H1 (cell line): ENCODE results near the gene TAF15. TPM values are rescaled to one million over a fixed set of nuclear protein-coding genes. Genes with fewer than 3 reads are reported as not detected.

Source experiments
- KDM5A ChIP-seq: fragments of 200-600 bp; IDR thresholded peaks from 2 replicates; pipeline ENCODE4 v1.7.1; 2012; ENCODE audit warnings: mild to moderate bottlenecking, low read length, inconsistent platforms, mixed read lengths
- RNF2 ChIP-seq: fragments of 200-900, 300-1000 bp; sonication (generic); IDR thresholded peaks from 2 replicates; pipeline ENCODE4 v1.7.1; 2016; ENCODE audit warnings: borderline replicate concordance, low read depth, mild to moderate bottlenecking, antibody characterized with exemption, low read length; ENCODE audit not compliant: poor library complexity, severe bottlenecking; ENCODE audit errors: missing control alignments
- polyA plus RNA-seq, 7 experiments: library from polyadenylated mRNA; depleted of rRNA in 3 of 7; stranded (reverse) in 5 of 7; unstranded in 2 of 7; fragments of >200 nt in 5 of 7; fragments of 200-250 nt in 2 of 7; gene quantifications; 1 replicate in 5 of 7; 2 replicates in 1 of 7; 4 replicates in 1 of 7; pipeline versions ENCODE4 v1.2.1 to v1.2.3, GENCODE V29; 2011 to 2013; ENCODE audit warnings: missing spikeins in 2 of 7, mixed read lengths in 2 of 7
- small RNA-seq: library from polyadenylated mRNA; stranded (forward); fragments of <200 nt; extraction: miRNeasy Mini kit (QIAGEN cat#:217004); gene quantifications from one replicate; pipeline ENCODE3, GENCODE V24; 2013; ENCODE audit not compliant: insufficient read depth
- total RNA-seq: library from RNA; stranded (reverse); fragmentation: NEBNext Ultra II Directional; extraction: Animal tissue kit (Norgen Biotek cat#: 25700); gene quantifications from 2 replicates; pipeline ENCODE4 v1.2.1, GENCODE V29; 2021

Gene TAF15
- total and polyA plus RNA-seq, 2 of the 8 experiments (the other 6 are each of a cell fraction or from before 2014, with no cell fraction given): 80.1 to 338 TPM

DNA sequence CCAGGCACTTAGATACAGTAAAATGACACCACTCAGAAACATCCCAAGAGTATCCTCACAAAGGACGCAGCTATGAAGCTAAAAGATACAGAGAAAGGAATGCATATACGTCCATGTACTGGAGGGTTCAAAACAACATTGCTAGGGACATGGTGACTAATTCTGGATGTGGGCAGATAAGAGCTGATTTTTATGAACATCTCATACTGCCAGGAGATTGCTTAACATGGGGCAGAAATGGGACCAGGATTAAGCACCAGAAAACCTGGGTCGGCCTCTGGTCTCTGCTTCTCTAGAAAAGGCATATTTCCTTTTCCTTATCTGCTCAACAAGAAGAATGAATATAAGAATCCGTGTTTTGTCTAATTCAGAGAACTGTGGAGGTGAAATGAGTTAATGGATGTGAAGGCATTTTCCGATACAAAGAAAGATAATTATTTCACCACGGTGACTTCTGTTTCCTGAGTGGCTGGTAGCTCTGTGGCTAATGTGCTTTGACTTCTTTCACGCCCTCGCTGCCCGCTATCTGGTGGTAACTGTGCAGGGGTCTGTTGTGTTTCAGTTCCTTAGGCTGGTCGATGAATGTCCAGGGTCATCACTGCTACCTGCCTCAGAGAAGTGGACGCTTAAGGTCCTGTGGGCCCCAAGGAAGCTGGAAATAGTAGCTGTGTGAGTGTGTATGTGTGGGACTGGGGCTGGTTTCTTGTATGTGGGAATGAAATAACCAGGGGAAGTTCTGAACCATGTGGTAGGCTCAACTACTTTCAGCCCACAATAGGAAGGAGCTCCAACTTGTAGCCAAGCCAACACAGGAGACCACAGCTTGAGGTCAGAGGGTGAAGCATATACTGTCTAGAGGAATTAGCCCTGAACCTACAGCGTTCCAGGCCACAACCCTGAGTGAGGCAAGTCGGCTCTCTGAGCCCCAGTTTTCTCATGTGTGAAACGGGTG is 86.6 kb downstream of the TAF15 start (continued):
- TF ChIP-seq RNF2 (no peak), KDM5A (no peak)

Small RNA genes lying within 50 kb of the gene (small RNA-seq; reads per million reads assigned to genes)
- 7.5 reads per million, percentile 75 among the genes with 10 or more reads in this experiment for gene RF00100

Other genes starting within 250 kb of the TAF15 start
- gene SLFN14, start 248.7 kb upstream of the TAF15 start, total RNA-seq: not detected in 2 replicates
- 0.03 TPM in 1 of 2 replicates, not detected in the other for gene SLFN14, start 248.7 kb upstream of the TAF15 start, polyA plus RNA-seq (2011; rRNA removed)
- 2.5 and 3.0 TPM in 2 replicates for gene PEX12, start 230.9 kb upstream of the TAF15 start, total RNA-seq
- gene PEX12, start 230.9 kb upstream of the TAF15 start, polyA plus RNA-seq (2011; rRNA removed): 4.5 and 5.9 TPM in 2 replicates
- gene AP2B1, start 222.2 kb upstream of the TAF15 start, total RNA-seq: 194 and 199 TPM in 2 replicates
- gene AP2B1, start 222.2 kb upstream of the TAF15 start, polyA plus RNA-seq (2011; rRNA removed): 63.4 and 95.5 TPM in 2 replicates
- 21.6 and 22.8 TPM in 2 replicates for gene RASL10B, start 77.8 kb upstream of the TAF15 start, total RNA-seq
- 17.5 and 21.8 TPM in 2 replicates for gene RASL10B, start 77.8 kb upstream of the TAF15 start, polyA plus RNA-seq (2011; rRNA removed)
- 0.13 TPM in 1 of 2 replicates, not detected in the other for gene GAS2L2, start 56.2 kb upstream of the TAF15 start, total RNA-seq
- 0.09 TPM in 2 replicates for gene GAS2L2, start 56.2 kb upstream of the TAF15 start, polyA plus RNA-seq (2011; rRNA removed)
- not detected in 2 replicates for gene C17orf50, start 48.6 kb upstream of the TAF15 start, total RNA-seq
- gene C17orf50, start 48.6 kb upstream of the TAF15 start, polyA plus RNA-seq (2011; rRNA removed): 0.08 and 0.12 TPM in 2 replicates
- not detected in 2 replicates for gene MMP28, start 13.8 kb upstream of the TAF15 start, total RNA-seq
- gene MMP28, start 13.8 kb upstream of the TAF15 start, polyA plus RNA-seq (2011; rRNA removed): 0.06 TPM in 1 of 2 replicates, not detected in the other
- not detected in 2 replicates for gene HEATR9, start 59.4 kb downstream of the TAF15 start, total RNA-seq
- gene HEATR9, start 59.4 kb downstream of the TAF15 start, polyA plus RNA-seq (2011; rRNA removed): not detected in 2 replicates
- gene CCL5, start 70.9 kb downstream of the TAF15 start, total RNA-seq: not detected in 2 replicates
- gene CCL5, start 70.9 kb downstream of the TAF15 start, polyA plus RNA-seq (2011; rRNA removed): not detected in 2 replicates
- gene RDM1, start 121.3 kb downstream of the TAF15 start, total RNA-seq: 4.8 and 7.3 TPM in 2 replicates
- 6.2 and 9.7 TPM in 2 replicates for gene RDM1, start 121.3 kb downstream of the TAF15 start, polyA plus RNA-seq (2011; rRNA removed)
- gene LYZL6, start 134.2 kb downstream of the TAF15 start, total RNA-seq: not detected in 2 replicates
- not detected in 2 replicates for gene LYZL6, start 134.2 kb downstream of the TAF15 start, polyA plus RNA-seq (2011; rRNA removed)
- gene CCL16, start 172.0 kb downstream of the TAF15 start, total RNA-seq: not detected in 2 replicates
- not detected in 2 replicates for gene CCL16, start 172.0 kb downstream of the TAF15 start, polyA plus RNA-seq (2011; rRNA removed)
- gene CCL14, start 177.2 kb downstream of the TAF15 start, total RNA-seq: not detected in 2 replicates
- gene CCL14, start 177.2 kb downstream of the TAF15 start, polyA plus RNA-seq (2011; rRNA removed): not detected in 2 replicates
- gene CCL15, start 192.1 kb downstream of the TAF15 start, total RNA-seq: not detected in 2 replicates
- gene CCL15, start 192.1 kb downstream of the TAF15 start, polyA plus RNA-seq (2011; rRNA removed): not detected in 2 replicates
- gene CCL23, start 208.5 kb downstream of the TAF15 start, total RNA-seq: not detected in 2 replicates
- gene CCL23, start 208.5 kb downstream of the TAF15 start, polyA plus RNA-seq (2011; rRNA removed): not detected in 2 replicates